Right lobe of liver (tissue), 6 donors: ENCODE measurements around the gene LILRA6. TPM values are rescaled to one million over a fixed set of nuclear protein-coding genes. Genes with fewer than 3 reads are reported as not detected.

ENCODE experiments used
- ATAC-seq, 4 donors: fragments of 200-7000 bp; cut with Tn5 transposase; one replicate each; pipeline ENCODE4 v1.9.1; 2020; ENCODE audit warnings: mild to moderate bottlenecking in 4 of 4, moderate library complexity in 4 of 4
- DNase-seq, 3 donors: peaks; one replicate each; pipeline ENCODE4 v3.0.0-alpha.2; 2020
- H3K27ac ChIP-seq, 3 donors: fragments of 200-600 bp; one replicate each; pipeline ENCODE4 v1.8.0; 2022
- H3K27me3 ChIP-seq, 2 donors: fragments of 200-600 bp; one replicate each; pipeline ENCODE4 v1.8.0; 2022
- H3K36me3 ChIP-seq, 4 donors: fragments of 200-600 bp; sonication (generic) in 1 of 4; one replicate each; pipeline versions ENCODE4 v1.5.1 to v1.8.0; 2017 to 2022; ENCODE audit warnings: control low read depth in 1 of 4
- H3K4me1 ChIP-seq, 4 donors: fragments of 200-600 bp; sonication (generic) in 1 of 4; one replicate each; pipeline versions ENCODE4 v1.5.1 to v1.8.0; 2017 to 2022; ENCODE audit warnings: control low read depth in 1 of 4
- H3K4me3 ChIP-seq, 3 donors: fragments of 200-600 bp; one replicate each; pipeline ENCODE4 v1.8.0; 2022
- H3K9me3 ChIP-seq, 4 donors: fragments of 200-600 bp; sonication (generic) in 1 of 4; one replicate each; pipeline versions ENCODE4 v1.5.1 to v1.8.0; 2017 to 2022; ENCODE audit warnings: control low read depth in 1 of 4
- CTCF ChIP-seq, 4 donors: fragments of 200-600 bp in 3 of 4; fragments of 450-650 bp in 1 of 4; IDR thresholded peaks; one replicate each; pipeline versions ENCODE4 v1.5.1 to v1.8.0; 2016 to 2022; ENCODE audit warnings: antibody characterized with exemption in 4 of 4, mild to moderate bottlenecking in 2 of 4
- POLR2A ChIP-seq: fragments of 450-650 bp; IDR thresholded peaks from one replicate; pipeline ENCODE4 v1.6.1; 2017; ENCODE audit warnings: antibody characterized with exemption, mild to moderate bottlenecking
- WGBS: methylation state at CpG from one replicate; pipeline ENCODE4 v1.1.6; 2018; ENCODE audit warnings: low coverage, low lambda C conversion rate; ENCODE audit not compliant: insufficient coverage; ENCODE audit errors: missing lambda C conversion rate; 5-methylcytosine and 5-hydroxymethylcytosine counted together
- intact Hi-C, 2 donors: fragments of 100-400 bp; cut with DNase I; formaldehyde crosslinking; loops; one replicate each; pipeline versions ENCODE4 v1.11.2 to v1.14.1; 2022
- total RNA-seq, 6 experiments: library from RNA; depleted of rRNA in 2 of 6; stranded (reverse); fragments of >200 nt in 2 of 6; fragmentation: NEBNext Ultra II Directional in 3 of 6; extraction: Animal tissue kit (Norgen Biotek cat#: 25700) in 3 of 6; gene quantifications; one replicate each; pipeline versions ENCODE4 v1.1.0 to v1.2.4, GENCODE V29; 2016 to 2023
- donor health status: DM: no; HTN: yes; CAD: no.
- donor health status: DM: no; HTN: no; CAD: no.
- donor health status: DM: no; HTN: no; CAD: no.
- donor health status: DM: no; HTN: yes; CAD: no.
- donor health status: DM: no; HTN: yes; CAD: no.

Gene LILRA6
- total RNA-seq, 6 experiments from 2014 or later: 0.61 to 4.9 (median 0.98) TPM

- no peaks in the 10 kb centered on the region for H3K27me3 ChIP-seq
- DNase-seq: peak in 1 of 3 donors; percentile 43
- H3K4me1 ChIP-seq: no peaks in the 10 kb centered on the region
- TF ChIP-seq POLR2A (no peak), CTCF (IDR thresholded peaks at IDR 0.05) (no peak)
- WGBS: 29% methylated on average over 4 of the region's 19 CpGs
- no peak overlapping the region for H3K27ac ChIP-seq
- no peaks in the 10 kb centered on the region for H3K9me3 ChIP-seq
- peak in 3 of 4 donors; percentile 18 to 38 (median 18) for ATAC-seq
- peak overlapping the region in 1 of 3 donors; percentile 26 for H3K4me3 ChIP-seq
- no peaks in the 10 kb centered on the region for H3K36me3 ChIP-seq
- intact Hi-C loops: no loop called here
Measured at GRCh38 chr19:54256250-54257115, 13.9 kb upstream of the LILRA6 start.

- 17% methylated on average over 10 of the region's 26 CpGs for WGBS
- Histone ChIP-seq H3K36me3 (no peaks in the 10 kb centered on the region), H3K27me3 (no peaks in the 10 kb centered on the region), H3K9me3 (no peaks in the 10 kb centered on the region), H3K27ac (no peak overlapping the region), H3K4me1 (no peaks in the 10 kb centered on the region), H3K4me3 (peak overlapping the region in 1 of 3 donors; percentile 26)
- no peak for TF ChIP-seq CTCF (IDR thresholded peaks at IDR 0.05)
- no peak for TF ChIP-seq POLR2A
- intact Hi-C loops: no loop called here
- DNase-seq (peak in 1 of 3 donors; percentile 42), ATAC-seq (peak in 1 of 4 donors; percentile 23)
Measured at GRCh38 chr19:54255105-54255775, 12.7 kb upstream of the LILRA6 start.

- H3K9me3 ChIP-seq: no peaks in the 10 kb centered on the region
- no peaks in the 10 kb centered on the region for H3K36me3 ChIP-seq
- no peak overlapping the region for H3K4me3 ChIP-seq
- ATAC-seq (no peak), DNase-seq (peak in 1 of 3 donors; percentile 39)
- H3K4me1 ChIP-seq: no peaks in the 10 kb centered on the region
- TF ChIP-seq CTCF (IDR thresholded peaks at IDR 0.05) (no peak), POLR2A (no peak)
- H3K27ac ChIP-seq: no peak overlapping the region
- intact Hi-C loops: no loop called here
- H3K27me3 ChIP-seq: no peaks in the 10 kb centered on the region
- WGBS: 60% methylated on average over 2 of the region's 17 CpGs
Measured at GRCh38 chr19:54254195-54254906, 11.8 kb upstream of the LILRA6 start.

GRCh38 chr19:54253331-54254194 lies 11.0 kb upstream of the LILRA6 start:
- Histone ChIP-seq H3K27ac (no peak overlapping the region), H3K27me3 (no peaks in the 10 kb centered on the region), H3K9me3 (no peaks in the 10 kb centered on the region), H3K4me1 (no peaks in the 10 kb centered on the region), H3K4me3 (no peak overlapping the region), H3K36me3 (no peaks in the 10 kb centered on the region)
- intact Hi-C loops: no loop called here
- no peak for TF ChIP-seq CTCF (IDR thresholded peaks at IDR 0.05)
- no peak for TF ChIP-seq POLR2A
- ATAC-seq (no peak), DNase-seq (peak in 1 of 3 donors; percentile 37)
- 40% methylated on average over 2 of the region's 23 CpGs for WGBS
